GM12878 (cell line): ENCODE data around the gene PIAS2. TPM values are rescaled to one million over a fixed set of nuclear protein-coding genes. Genes with fewer than 3 reads are reported as not detected.

Source experiments
- ATAC-seq: fragments of 200-7000 bp; cut with Tn5 transposase; 3 replicates; pipeline ENCODE4 v1.9.1; 2020; ENCODE audit warnings: mild to moderate bottlenecking, moderate library complexity
- BruUV-seq: library from RNA; stranded (reverse); fragments of 400-500 nt; replicated peaks from 2 replicates; lab custom pipeline; 2021; lab: Mats Ljungman, UMichigan
- CTCF ChIA-PET: fragments of 300-600 bp; sonication (Branson Sonifier 250); formaldehyde crosslinking; extraction: SDS; loops from one replicate; lab custom pipeline; 2021; ENCODE audit warnings: inconsistent platforms; lab: Yijun Ruan, JAX
- POLR2A ChIA-PET: fragments of 350-600 bp; formaldehyde crosslinking; extraction: SDS; loops from one replicate; lab custom pipeline; 2021; ENCODE audit warnings: inconsistent platforms; lab: Charles Lee
- RAD21 ChIA-PET: fragments of 300-600 bp; sonication (Branson Sonifier 250); formaldehyde crosslinking; loops from one replicate; lab custom pipeline; 2023; ENCODE audit warnings: antibody characterized with exemption; ENCODE audit not compliant: unreplicated experiment; lab: Charles Lee
- SMC1A ChIA-PET: fragments of 300-600 bp; sonication (Branson Sonifier 250); formaldehyde crosslinking; loops from one replicate; lab custom pipeline; 2023; ENCODE audit not compliant: unreplicated experiment, uncharacterized antibody; lab: Charles Lee
- DNase-seq: peaks from one replicate; pipeline ENCODE4 v3.0.0-alpha.2; 2011; ENCODE audit warnings: low read depth, low spot score
- FAIRE-seq: peaks from 3 replicates; lab custom pipeline; 2011; peaks lifted over from hg19 to GRCh38; lab: Jason Lieb, UNC
- H2AFZ ChIP-seq: 2 replicates; pipeline ENCODE4 v1.6.0; 2011; ENCODE audit warnings: low read depth, low read length, control low read depth; ENCODE audit not compliant: control insufficient read depth
- H3K27ac ChIP-seq: 2 replicates; pipeline ENCODE4 v1.5.1; 2011; ENCODE audit warnings: control low read depth; ENCODE audit not compliant: control insufficient read depth, insufficient read depth
- H3K27me3 ChIP-seq, 2 experiments: replicated peaks in 1 of 2; 2 replicates each; pipeline versions ENCODE4 v1.6.0 to v1.6.1; 2011; ENCODE audit warnings: low read length in 1 of 2; ENCODE audit not compliant: control insufficient read depth in 2 of 2, insufficient read depth in 2 of 2
- H3K36me3 ChIP-seq, 2 experiments: 2 replicates each; pipeline ENCODE4 v1.5.1; 2011; ENCODE audit warnings: low read length in 1 of 2; ENCODE audit not compliant: control insufficient read depth in 2 of 2, insufficient read depth in 2 of 2
- H3K4me1 ChIP-seq: 2 replicates; pipeline ENCODE4 v1.6.1; 2011; ENCODE audit warnings: mild to moderate bottlenecking, low read length, moderate library complexity, mixed read lengths; ENCODE audit not compliant: control insufficient read depth, insufficient read depth
- H3K4me2 ChIP-seq: 2 replicates; pipeline ENCODE4 v1.6.0; 2011; ENCODE audit warnings: control low read depth; ENCODE audit not compliant: control insufficient read depth, insufficient read depth
- H3K4me3 ChIP-seq: fragments of 200-600 bp; sonication (generic); 2 replicates; pipeline ENCODE4 v1.5.1; 2016
- H3K79me2 ChIP-seq: 2 replicates; pipeline ENCODE4 v1.6.0; 2011; ENCODE audit warnings: low read length; ENCODE audit not compliant: control insufficient read depth, insufficient read depth
- H3K9ac ChIP-seq: 2 replicates; pipeline ENCODE4 v1.8.0; 2011; ENCODE audit warnings: low read length, control low read depth, mixed read lengths; ENCODE audit not compliant: control insufficient read depth, insufficient read depth
- H3K9me3 ChIP-seq: replicated peaks from 3 replicates; pipeline ENCODE4 v1.5.1; 2011; ENCODE audit warnings: mild to moderate bottlenecking, low read length; ENCODE audit not compliant: control insufficient read depth, insufficient read depth
- H4K20me1 ChIP-seq: 2 replicates; pipeline ENCODE4 v1.6.0; 2011; ENCODE audit not compliant: control insufficient read depth, insufficient read depth
- CBX5 ChIP-seq: sonication (generic); IDR thresholded peaks from 2 replicates; pipeline ENCODE4 v1.6.1; 2016; ENCODE audit warnings: low read depth, moderate library complexity, mild to moderate bottlenecking, inconsistent platforms
- WGBS: methylation state at CpG from one replicate; pipeline ENCODE4 v1.1.6; 2016; ENCODE audit warnings: low lambda C conversion rate; ENCODE audit not compliant: insufficient replicate concordance, insufficient coverage; ENCODE audit errors: missing lambda C conversion rate; 5-methylcytosine and 5-hydroxymethylcytosine counted together
- in situ Hi-C: fragments of 300-500 bp; cut with MboI; formaldehyde crosslinking; loops from 9 replicates; pipeline ENCODE4 v1.14.3; 2018; ENCODE audit warnings: mixed read lengths
- intact Hi-C: fragments of 100-400 bp; cut with micrococcal nuclease; formaldehyde crosslinking; loops from one replicate; pipeline ENCODE4 v1.14.2; 2022; ENCODE audit not compliant: unreplicated experiment
- polyA plus RNA-seq, 11 experiments: library from polyadenylated mRNA; depleted of rRNA in 4 of 11; unstranded in 6 of 11; stranded (reverse) in 5 of 11; fragments of >200 nt; fragmentation: Nextera tagmentation in 4 of 11; fragmentation: Illumina TruSeq in 1 of 11; extraction: Ambion mirVana in 4 of 11; extraction: Trizol in 1 of 11; gene quantifications; 1 replicate in 1 of 11; 2 replicates in 10 of 11; pipeline versions ENCODE4 v1.2.1 to v1.2.3, GENCODE V29; 2011 to 2016; ENCODE audit warnings: inconsistent platforms in 2 of 11, missing spikeins in 2 of 11, low read depth in 1 of 11
- total RNA-seq, 4 experiments: library from RNA; depleted of rRNA in 3 of 4; stranded (reverse); fragments of >200 nt in 3 of 4; fragmentation: Illumina TruSeq in 1 of 4; extraction: Trizol in 1 of 4; gene quantifications; 2 replicates each; pipeline versions ENCODE4 v1.2.1 to v1.2.3, GENCODE V29; 2013 to 2021
- TF ChIP-seq, protein P1 (sequence below): fragments of 450-650 bp; IDR thresholded peaks from 2 replicates; pipeline ENCODE4 v1.6.1; 2016; ENCODE audit warnings: mild to moderate bottlenecking, moderate library complexity, borderline replicate concordance

Gene PIAS2
- total and polyA plus RNA-seq, 10 of the 15 experiments (the other 5 are each of a cell fraction or from before 2014, with no cell fraction given) = 4.0 to 31.8 (median 22.4) TPM

DNA sequence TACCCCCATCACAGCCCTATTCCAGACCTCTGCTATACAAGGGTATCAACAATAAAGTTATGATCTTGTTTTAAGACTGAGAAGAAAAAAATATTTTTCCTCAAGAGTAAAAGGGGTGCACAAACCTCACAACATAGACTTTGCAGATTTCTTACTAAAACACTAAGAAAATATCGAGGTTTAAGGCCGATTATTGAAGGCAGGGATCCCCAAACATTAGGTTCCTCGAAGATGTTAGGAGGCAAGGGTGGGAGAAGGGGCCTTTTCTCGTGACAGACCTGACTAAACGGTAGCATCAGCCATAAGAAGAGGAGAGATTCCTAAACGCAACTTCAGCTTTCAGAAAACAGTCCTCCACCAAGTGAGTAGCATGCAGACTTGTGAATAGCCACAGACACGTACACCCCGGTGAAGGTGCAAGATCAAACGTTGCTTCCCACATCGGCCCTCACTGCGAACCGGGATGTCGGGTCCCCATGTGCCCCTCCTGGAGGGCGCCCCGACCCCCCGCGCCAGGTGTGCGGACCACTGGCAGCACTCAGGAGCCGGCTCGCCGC is 678 bp downstream of the PIAS2 start:
- RAD21 ChIA-PET = interaction anchor here (1.0 to 2.0 kb wide), 11 partner anchors 24 to 635 kb away, joined by 3 to 13 read pairs (median 4); no protein-coding TSS in a partner anchor
- BruUV-seq = no TSS peak

More for the DNA sequence above, 678 bp downstream of the PIAS2 start:
- Histone ChIP-seq H3K27me3 (no peaks in the 10 kb centered on the region), H3K9ac (peak overlapping the region; percentile 90), H3K9me3 (no peaks in the 10 kb centered on the region), H3K79me2 (peaks cover 44% of the 10 kb centered on the region), H3K36me3 (no peaks in the 10 kb centered on the region), H3K27ac (peak overlapping the region; percentile 82), H3K4me2 (peak overlapping the region; percentile 92), H3K4me3 (peak overlapping the region; percentile 94), H2AFZ (peak overlapping the region; percentile 76), H4K20me1 (no peaks in the 10 kb centered on the region), H3K4me1 (no peaks in the 10 kb centered on the region; the same call in 1 of the 2 replicates)
- TF ChIP-seq, protein P1, sequence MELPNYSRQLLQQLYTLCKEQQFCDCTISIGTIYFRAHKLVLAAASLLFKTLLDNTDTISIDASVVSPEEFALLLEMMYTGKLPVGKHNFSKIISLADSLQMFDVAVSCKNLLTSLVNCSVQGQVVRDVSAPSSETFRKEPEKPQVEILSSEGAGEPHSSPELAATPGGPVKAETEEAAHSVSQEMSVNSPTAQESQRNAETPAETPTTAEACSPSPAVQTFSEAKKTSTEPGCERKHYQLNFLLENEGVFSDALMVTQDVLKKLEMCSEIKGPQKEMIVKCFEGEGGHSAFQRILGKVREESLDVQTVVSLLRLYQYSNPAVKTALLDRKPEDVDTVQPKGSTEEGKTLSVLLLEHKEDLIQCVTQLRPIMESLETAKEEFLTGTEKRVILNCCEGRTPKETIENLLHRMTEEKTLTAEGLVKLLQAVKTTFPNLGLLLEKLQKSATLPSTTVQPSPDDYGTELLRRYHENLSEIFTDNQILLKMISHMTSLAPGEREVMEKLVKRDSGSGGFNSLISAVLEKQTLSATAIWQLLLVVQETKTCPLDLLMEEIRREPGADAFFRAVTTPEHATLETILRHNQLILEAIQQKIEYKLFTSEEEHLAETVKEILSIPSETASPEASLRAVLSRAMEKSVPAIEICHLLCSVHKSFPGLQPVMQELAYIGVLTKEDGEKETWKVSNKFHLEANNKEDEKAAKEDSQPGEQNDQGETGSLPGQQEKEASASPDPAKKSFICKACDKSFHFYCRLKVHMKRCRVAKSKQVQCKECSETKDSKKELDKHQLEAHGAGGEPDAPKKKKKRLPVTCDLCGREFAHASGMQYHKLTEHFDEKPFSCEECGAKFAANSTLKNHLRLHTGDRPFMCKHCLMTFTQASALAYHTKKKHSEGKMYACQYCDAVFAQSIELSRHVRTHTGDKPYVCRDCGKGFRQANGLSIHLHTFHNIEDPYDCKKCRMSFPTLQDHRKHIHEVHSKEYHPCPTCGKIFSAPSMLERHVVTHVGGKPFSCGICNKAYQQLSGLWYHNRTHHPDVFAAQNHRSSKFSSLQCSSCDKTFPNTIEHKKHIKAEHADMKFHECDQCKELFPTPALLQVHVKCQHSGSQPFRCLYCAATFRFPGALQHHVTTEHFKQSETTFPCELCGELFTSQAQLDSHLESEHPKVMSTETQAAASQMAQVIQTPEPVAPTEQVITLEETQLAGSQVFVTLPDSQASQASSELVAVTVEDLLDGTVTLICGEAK = peak; percentile 85
- TF ChIP-seq CBX5 = no peak
- ATAC-seq (peak; percentile 28), DNase-seq (no peak), FAIRE-seq (peak; percentile 73)
- POLR2A ChIA-PET = interaction anchor here (1.6 kb wide), 1 partner anchor 24 kb away, joined by 7 read pairs; no protein-coding TSS in a partner anchor
- CTCF ChIA-PET = interaction anchor here (0.6 to 1.6 kb wide), 6 partner anchors 24 to 260 kb away, joined by 3 to 6 read pairs (median 4); no protein-coding TSS in a partner anchor
- in situ Hi-C loops (no loop called here), intact Hi-C loops (loop anchor here (10.0 kb wide), 2 partner anchors 248 to 262 kb away; partner anchors contain the start of gene LOXHD1)
- WGBS = 1% methylated on average over 18 of the region's 21 CpGs
- SMC1A ChIA-PET = interaction anchor here (1.0 to 1.2 kb wide), 2 partner anchors 29 to 32 kb away, joined by 3 to 4 read pairs; no protein-coding TSS in a partner anchor
